Stimulated activated CD4-positive, alpha-beta T cell treated with anti-CD3 and anti-CD28 coated beads, Interleukin-1b, Interleukin-23, amount 100 ng/mL, for 24 hours (primary cell): ENCODE measurements around the gene HELZ2.
"Not testable (repeated sequence)": the region's sequence is repeated elsewhere in the genome, so short reads cannot be mapped to it uniquely, and the experiment has no call there.

Experiments used
- DNase-seq, 4 experiments: peaks; one replicate each; pipeline ENCODE4 v3.0.0-alpha.2; 2020; ENCODE audit warnings: low read depth in 4 of 4, low spot score in 1 of 4

The HELZ2 gene

DNA sequence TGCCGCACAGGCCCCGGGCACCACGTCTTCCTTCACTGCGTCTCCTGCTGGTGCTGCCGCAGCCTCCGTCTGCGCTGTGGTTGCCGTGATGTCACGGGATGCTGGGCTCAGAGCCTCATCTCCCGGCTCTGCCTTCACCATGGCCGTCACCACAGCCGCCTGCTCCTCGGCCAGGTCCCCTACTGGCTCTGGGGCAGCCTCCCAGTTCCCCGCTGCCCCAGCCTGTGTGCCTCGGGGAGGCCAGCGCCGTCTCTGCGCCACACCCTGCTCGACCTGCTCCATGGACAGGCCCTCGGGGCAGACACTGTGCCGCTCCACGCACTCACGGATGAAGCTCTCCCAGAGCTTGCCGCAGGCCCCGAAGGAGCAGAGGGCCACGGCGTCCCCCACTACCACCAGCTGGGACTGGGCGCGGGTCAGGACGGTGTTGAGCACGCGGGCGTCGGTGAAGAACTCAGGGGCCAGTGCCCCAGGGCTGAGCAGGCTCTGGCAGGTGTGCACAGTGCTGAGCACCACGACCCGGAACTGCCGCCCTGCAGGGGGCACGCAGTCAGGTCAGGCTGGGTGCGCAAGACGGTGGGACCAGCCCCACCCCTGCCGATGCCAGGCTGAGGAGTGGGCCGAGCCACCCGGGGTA lies 8.2 kb downstream of the HELZ2 start:
- no peak for DNase-seq

DNA sequence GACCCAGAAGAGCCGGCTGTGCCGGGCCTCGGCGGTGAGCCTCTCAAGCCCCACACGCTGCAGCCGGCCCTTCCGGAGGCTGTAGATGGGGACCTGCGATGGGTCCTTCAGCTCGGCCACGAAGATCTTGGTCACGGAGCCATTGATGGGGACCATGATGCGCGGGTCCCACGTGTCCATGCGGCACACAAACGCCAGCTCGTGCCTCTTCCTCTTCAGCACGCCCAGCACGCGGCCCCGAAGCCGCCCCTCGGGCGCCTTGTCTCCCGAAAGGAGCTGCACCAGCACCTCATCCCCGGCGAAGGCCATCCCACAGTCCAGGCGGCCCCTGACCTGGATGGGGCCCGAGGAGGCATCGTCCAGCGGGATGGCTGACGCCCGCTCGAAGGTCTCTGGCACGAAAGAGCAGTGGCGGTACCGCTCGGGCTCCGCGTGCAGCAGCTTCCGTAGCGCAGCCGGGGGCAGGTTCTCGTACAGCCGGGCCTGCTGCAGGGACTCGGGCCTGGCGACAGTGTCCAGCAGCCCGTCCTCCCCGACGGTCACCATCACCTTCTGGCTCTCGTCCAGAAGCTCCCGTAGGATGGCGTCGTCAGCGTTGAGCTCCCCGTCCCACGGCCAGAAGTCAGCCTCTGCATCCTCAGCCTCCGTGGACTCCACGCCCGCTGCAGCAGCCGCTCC lies 8.9 kb downstream of the HELZ2 start:
- DNase-seq = no peak

DNA sequence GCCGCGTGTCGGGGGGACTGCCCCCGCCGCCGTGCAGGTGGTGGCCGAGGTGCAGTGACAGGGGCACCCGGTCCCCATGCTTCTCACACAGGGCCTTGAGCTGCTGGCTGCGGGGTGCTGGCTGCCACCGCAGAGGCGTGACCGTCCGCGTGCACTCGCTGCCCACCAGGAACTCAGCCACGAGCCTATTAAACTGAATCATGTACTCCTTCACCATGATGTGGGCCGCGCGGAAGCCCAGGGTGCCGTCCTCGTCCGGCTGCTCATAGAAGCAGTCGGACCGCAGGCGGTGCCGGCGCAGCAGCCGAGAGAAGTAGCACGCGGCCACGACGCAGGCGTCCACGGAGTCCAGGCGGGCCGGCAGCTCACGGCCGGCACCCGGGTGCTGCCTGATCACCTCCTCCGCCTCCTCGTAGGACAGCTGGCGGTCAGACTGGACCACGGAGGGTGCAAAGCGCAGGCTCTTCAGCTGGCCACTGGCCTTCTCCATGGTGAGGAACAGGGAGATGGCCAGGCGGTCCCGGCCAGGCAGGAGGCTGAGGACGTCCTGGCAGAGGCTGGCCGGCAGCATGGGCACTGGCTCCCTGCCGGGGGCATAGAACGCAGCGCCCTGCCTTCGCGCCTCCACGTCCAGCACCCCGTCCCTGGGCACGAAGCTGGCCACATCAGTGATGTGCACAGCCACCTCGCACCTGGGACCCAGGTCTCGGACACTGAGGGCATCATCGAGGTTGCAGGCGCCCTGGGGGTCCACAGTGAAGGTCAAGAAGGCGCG lies 9.8 kb downstream of the HELZ2 start:
- no peak for DNase-seq

DNA sequence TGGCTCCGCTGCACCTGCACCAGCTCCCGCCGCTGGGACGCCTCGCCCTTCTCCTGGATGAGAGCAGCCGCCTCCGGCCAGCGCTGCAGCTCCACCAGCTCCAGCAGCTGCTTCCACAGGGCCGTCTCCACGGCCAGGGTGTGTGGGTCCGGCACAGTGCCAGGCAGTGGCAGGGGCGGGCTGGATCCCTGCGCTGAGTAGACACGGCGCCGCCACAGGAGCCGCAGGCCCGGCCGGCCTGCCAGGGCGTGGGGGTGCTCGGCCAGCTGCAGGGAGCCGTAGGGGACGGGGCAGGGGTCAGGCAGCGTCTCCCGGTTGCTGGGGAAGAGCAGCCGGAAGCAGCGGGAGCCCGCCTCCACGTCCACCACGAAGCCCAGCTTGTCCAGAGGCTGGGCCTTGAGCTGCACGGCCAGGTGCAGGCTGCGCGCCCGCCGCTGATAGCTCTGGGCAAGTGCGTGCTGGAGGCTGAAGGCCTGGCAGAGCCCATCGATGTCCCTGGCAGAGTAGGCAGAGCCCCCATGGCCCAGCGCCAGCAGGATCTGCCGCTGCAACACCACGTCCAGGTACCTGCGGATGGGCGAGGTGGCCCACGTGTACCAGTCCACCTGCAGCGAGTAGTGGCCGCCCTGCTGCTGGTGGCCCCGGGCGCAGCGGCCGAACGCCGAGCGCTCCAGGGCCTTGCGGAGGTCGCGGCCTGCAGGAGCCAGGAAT lies 10.7 kb downstream of the HELZ2 start:
- no peak for DNase-seq

DNA sequence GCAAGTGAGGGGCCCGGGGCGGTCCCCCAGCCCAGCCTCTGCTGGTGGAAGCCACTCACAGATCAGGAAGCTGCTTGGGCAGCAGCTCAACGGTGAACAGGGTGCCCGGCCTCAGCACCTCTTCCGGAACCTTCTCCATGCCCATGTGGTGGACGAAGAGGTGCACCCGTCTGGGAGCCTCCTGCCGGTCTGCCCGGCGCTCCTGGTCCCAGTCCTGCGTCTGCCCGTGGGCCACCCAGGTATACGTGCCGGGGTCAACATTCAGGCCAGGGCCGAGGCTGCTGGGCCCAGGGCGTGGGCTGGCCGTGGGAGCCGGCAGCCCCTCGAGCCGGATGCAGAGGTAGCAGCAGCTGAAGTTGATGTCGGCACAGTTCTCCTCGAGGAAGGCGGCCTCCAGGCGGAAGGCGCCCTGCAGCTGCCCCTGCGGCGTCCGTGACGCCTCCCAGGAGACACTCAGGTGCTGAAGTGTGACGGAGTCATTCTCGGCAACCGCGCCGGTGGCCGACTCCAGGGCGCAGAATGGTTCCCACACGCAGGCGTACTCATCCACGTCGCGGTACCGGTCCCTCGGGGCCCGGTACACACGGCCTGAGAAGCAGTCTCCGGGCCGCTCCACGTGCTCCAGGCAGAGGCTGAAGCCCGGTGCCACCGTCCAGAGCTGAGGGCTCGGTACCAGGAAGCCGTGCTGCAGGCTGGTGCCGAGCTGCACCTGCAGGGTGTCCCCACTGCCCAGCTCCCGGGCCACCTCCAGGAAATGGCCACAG lies 11.4 kb downstream of the HELZ2 start:
- DNase-seq = no peak

DNA sequence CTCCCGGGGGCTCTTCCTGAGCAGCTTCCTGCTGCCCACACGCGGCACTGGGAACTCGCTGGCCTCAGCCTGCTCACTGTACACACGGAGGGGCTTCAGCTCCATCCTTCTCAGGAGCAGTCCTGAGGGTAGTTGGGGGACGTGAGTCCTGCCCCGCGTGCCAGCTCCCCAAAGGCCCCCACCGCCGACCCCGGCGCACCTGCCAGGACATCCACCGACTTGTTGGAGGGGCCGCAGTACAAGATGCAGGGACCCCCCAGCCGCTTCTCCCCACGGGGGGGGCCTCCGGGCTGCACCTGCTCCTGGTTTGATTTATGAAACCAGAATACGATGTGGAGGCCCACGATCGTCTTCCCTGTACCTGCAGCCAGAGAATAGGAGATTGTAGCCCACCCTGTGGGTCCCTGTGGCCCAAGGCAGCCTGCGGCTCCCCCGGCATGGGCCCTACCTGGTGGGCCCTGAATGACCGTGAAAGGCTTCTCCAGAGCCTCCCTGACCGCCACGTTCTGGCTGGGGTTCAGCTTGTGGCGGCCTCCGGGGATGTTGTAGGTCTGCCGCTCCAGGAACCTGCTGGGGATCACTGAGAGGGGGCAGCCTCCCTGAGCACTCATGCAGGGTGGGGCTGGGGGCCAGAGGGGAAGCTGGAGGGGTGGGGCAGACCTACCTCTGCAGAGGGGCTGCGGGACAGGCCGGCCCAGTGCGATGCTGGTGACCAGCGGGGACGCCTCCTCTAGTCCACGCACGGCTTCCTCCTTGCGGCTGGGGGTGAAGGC lies 12.2 kb downstream of the HELZ2 start:
- DNase-seq = no peak

DNA sequence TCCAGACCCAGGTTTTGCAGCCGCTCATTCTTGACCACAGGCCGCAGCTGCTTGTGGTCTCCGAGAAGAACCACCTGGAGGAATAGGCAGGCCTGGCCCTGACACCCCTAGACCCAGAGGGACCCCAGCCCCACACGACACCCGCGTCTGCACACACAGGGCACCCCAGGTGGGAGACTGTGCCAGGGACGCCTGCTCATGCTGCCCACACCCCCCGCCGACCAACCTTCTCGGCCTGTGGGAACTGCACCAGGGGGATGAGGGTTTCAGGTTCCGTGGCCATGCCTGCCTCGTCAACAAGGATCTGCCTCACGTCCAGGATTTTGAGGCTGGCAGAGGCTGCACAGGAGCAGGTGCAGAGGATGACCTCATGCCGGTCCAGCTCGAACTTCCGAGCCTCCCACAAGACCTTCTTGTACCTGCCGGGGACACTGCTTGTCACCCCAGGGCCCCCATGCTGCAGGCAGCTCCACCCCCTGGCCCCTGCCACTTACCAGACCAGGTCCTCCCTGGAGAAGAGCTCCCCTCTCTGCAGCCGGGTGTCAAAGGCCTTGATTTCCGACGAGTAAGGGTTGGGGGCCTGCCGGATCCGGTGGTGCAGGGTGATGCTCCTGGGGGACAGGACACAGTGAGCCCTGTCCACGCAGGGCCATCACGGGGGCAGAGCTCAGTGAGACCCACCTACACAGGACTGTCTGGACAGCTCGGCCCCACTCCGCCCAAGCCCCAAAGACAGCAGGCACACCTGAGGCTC lies 13.0 kb downstream of the HELZ2 start:
- no peak for DNase-seq

DNA sequence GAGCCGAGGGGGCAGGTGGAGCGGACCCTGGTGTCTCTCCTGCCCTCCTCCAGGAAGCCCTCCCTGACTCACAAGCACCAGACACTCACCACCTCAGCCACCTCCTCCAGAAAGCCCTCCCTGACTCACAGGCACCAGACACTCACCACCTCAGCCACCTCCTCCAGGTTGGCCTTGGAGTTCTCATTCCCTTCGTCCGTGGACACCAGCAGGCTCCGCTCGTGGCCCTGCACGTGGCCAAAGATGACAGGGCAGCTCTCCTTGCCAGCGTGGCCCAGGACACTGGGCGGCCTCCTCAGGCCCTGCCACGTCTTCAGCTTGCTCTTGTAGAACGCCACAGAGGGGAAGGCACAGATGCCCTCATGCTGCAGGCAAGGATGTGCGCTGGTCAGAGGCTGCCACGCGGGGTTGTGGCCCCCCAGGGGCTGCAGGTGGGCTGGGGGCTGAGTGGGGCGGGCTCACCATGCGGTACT lies 13.7 kb downstream of the HELZ2 start:
- no peak for DNase-seq

DNA sequence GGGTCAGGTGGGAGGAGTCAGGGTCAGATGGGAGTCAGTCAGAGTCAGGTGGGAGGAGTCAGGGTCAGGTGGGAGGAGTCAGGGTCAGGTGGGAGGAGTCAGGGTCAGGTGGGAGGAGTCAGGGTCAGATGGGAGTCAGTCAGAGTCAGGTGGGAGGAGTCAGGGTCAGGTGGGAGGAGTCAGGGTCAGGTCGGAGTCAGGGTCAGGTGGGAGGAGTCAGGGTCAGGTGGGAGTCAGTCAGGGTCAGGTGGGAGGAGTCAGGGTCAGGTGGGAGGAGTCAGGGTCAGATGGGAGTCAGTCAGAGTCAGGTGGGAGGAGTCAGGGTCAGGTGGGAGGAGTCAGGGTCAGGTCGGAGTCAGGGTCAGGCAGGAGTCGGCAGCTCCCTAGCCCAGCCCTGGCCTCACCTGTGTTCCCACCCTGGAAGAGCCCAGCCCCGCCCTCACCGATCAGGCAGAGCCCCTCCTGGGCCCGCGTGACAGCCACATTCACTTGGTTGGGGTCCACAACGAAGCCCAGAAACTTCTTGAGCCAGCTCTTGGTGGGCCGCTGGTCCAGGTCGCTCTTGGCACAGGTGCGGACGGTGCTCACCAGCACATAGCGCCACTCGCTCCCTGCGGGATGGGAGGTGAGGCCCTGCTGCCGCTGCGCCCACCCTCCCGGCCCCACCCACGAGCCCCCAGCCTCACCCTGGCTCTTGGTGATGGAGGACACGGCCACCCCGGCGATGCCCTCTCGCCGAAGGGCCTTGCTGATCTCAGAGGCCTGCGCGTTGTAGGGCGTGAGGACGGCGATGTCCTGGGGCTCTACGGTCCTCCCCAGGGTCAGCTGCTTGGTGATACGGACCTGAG lies 14.3 kb downstream of the HELZ2 start:
- DNase-seq = not testable (repeated sequence)

DNA sequence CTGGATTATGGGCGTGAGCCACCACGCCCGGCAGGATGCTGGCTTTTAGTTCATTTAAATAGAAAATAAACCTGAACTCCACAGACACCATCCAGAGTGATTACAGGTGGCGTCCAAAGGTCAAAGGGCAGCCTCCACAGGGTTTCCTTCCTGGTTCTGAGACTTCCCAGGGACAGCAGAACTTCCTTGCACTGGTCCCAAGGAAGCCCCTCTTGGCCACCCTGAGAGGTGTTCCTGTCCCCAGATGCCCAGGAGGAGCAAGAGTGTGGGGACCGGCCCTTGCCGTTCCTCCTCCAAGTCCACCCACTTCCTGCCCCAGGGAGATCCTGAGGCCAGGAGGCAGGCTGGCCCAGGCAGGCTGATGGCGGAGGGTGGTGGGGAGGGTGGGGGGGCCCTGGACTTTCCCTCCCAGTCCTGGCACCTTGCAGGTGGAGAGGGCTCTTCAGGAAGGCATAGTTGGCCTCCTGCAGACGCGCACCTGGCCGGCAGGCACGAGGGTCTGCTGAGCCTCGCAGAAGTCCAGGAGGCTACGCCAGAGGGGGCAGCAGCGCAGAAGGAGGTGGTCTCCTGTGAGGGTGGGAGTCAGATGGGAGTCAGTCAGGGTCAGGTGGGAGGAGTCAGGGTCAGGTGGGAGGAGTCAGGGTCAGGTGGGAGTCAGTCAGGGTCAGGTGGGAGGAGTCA lies 15.1 kb downstream of the HELZ2 start:
- no peak for DNase-seq

DNA sequence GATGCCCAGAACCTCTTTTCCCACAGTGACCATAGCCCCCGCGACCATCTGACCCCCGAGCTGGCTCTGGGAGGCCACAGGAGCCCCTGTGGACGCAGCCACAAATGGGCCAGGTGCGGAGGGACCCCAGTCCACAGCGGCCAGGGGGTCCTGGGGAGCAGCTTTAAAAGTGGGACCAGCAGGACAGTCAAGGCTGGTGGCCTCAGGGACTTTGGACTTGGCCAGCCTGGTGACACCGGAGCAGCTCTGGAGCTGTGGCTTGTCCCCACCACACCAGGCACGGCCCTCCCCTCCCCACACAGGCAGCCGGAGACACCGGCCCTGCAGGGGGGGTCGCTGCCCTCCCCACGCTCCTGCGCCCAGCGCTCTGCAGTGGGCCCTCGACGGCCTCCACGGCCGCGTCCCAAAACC lies 16.6 kb downstream of the HELZ2 start:
- no peak for DNase-seq

DNA sequence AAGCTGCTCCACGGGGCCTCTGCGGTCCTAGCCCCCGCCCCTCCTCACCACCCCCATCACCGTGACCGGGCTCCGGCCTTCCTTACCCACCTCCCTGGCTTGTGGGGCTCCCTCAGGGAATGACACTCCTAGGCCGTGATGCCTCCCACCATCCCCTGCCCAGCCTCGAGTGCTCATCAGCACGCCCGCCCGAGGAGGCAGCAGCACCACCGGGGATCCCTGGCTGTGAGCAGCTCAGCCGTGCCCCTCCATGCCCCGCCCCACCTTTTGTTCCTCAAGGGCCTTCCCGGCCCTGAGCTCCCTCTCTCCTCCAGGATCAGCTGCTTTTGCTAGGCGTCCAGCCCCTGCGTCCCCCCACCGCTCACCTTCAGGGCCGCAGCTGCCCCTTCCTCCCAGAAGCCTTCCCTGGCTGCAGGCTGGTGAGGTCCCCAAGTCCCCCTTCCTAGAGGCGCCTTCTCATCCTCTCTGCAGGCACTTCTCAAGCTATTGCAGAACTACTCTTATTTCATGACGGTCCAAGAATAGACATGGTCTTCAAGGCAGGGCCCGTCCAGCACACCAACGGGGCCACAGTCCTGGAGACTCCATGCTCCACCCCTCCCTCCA lies 17.1 kb downstream of the HELZ2 start:
- DNase-seq = no peak

DNA sequence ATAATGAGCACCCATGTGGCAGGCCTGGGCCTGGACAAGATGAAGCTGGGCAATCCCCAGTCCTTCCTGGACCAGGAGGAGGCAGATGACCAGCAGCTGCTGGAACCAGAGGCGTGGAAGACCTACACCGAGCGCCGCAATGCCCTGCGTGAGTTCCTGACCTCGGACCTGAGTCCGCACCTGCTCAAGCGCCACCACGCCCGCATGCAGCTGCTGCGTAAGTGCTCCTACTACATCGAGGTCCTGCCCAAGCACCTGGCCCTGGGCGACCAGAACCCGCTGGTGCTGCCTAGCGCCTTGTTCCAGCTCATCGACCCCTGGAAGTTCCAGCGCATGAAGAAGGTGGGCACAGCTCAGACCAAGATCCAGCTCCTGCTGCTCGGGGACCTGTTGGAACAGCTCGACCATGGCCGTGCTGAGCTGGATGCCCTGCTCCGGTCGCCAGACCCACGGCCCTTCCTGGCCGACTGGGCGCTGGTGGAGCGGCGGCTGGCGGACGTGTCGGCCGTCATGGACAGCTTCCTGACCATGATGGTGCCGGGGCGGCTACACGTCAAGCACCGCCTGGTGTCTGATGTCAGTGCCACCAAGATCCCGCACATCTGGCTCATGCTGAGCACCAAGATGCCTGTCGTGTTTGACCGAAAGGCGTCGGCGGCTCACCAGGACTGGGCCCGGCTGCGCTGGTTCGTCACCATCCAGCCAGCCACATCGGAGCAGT lies 18.2 kb downstream of the HELZ2 start:
- no peak for DNase-seq

DNA sequence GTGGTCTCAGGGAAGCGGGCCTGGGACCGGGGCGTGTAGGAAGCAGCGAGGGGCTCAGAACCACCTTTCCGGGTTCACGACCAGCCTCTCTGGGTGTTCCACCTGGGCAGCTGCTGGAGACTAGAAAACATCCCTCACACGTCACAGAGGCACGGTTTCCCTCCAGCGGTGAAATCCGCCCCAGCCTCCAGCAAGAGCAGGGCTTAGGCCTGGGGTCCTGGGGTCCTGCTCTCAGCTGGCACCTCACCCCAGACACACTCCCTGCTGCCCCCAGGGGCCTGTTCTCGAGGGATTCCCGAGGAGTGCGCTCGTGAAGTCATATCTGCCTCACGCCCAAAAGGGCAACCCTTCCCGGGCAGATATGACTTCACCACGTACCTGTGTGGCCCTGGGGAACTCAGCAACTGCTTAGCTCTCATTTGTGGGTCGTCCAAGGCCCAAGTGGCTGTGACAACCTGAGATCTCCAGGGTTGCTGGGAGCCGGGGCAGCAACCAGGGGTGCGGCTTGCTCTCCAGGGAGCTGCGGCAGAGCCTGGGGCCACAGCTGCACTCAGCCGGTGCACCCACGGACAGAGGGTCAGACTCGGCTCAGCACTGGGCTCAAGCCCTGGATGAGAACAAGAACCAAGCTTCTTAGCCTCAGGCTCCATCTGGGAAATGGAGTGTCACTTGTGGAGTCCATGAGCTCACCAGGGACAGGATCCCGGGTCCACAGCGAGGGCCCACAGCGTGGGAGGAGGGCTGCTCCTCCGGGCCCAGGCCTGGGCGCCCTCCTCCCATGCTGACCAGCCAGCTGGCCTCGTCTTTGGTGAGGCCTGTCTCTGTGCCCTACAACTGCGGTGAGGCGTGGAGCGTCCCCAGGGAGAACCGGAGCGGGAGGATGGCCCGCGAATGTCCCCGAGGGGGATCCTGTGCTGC lies 19.4 kb downstream of the HELZ2 start:
- no peak for DNase-seq

DNA sequence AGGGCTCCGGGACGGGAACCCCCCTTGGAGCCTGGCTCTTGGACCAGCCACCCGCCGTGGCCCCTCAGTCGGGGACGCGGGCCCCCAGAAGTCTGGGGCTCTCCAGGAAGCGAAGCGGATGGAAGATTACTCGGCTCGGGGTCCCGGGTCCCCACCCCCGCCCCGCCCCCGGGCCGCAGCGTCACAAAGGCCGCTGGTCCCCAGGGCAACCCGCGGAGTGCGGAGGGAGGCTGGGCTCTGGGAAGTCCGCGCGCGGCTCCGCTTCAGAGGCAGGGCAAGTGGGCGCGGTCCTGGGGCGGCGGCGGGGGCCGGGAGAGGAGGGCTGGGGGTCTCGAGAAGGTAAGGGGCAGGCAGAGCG lies 20.1 kb downstream of the HELZ2 start, which contains the start of gene FNDC11:
FNDC11 (plus strand) TSS at position 227 of the 358 bp plus-strand sequence. CDS start 1,505 bp downstream, outside the sequence.
- peak in 1 of 4 experiments; percentile 37 for DNase-seq
